Measurements from ENCODE around the gene SBK1. TPM values are rescaled to one million over a fixed set of nuclear protein-coding genes. Genes with fewer than 3 reads are reported as not detected.

Gene SBK1
- total RNA-seq, 1 experiment from 2014 or later: 18.4 TPM

- POLR2A ChIA-PET (ENCODE audit: unreplicated experiment): no interaction called here
- no TSS peak for BruUV-seq (replicated peaks)
- no peak overlapping the region for H3K4me2 ChIP-seq
- TF ChIP-seq EZH2 (IDR thresholded peaks at IDR 0.05; ENCODE audit: low read depth) (no peak), CTCF (conservative IDR thresholded peaks at IDR 0.05) (no peak)
- no peaks in the 10 kb centered on the region for H4K20me1 ChIP-seq (ENCODE audit: insufficient read depth)
- intact Hi-C loops (cut with micrococcal nuclease; ENCODE audit: unreplicated experiment): loop anchor here (5.0 kb wide), 1 partner anchor 627 kb away; no protein-coding TSS in a partner anchor
- H3K36me3 ChIP-seq (ENCODE audit: low read depth): no peaks in the 10 kb centered on the region
- no peaks in the 10 kb centered on the region for H3F3A ChIP-seq (ENCODE audit: insufficient read depth, low read depth)
- no peaks in the 10 kb centered on the region for H3K79me2 ChIP-seq (ENCODE audit: low read depth)
- H3K9me3 ChIP-seq (ENCODE audit: insufficient read depth, low read depth): no peaks in the 10 kb centered on the region
- no peak overlapping the region for H3K27ac ChIP-seq
- no peak for DNase-seq
- no peaks in the 10 kb centered on the region for H3K27me3 ChIP-seq (ENCODE audit: insufficient read depth, low read depth)
- no peaks in the 10 kb centered on the region for H3K9me2 ChIP-seq (ENCODE audit: insufficient read depth)
- no peaks in the 10 kb centered on the region for H3K4me1 ChIP-seq (replicated peaks; ENCODE audit: insufficient read depth)
- H3K4me3 ChIP-seq: no peak overlapping the region
- no peak overlapping the region for H2AFZ ChIP-seq
- CTCF ChIA-PET: interaction anchor here (2.1 kb wide), 1 partner anchor 230 kb away, joined by 8 read pairs; no protein-coding TSS in a partner anchor
Measured at GRCh38 chr16:28320023-28320561, 27.8 kb downstream of the SBK1 start.

GRCh38 chr16:28320741-28321140, 28.4 kb downstream of the SBK1 start:
- no peak overlapping the region for H3K4me3 ChIP-seq
- H3K27me3 ChIP-seq (ENCODE audit: insufficient read depth, low read depth): no peaks in the 10 kb centered on the region
- ChIA-PET CTCF (interaction anchor here (2.1 kb wide), 1 partner anchor 229 kb away, joined by 8 read pairs; no protein-coding TSS in a partner anchor), POLR2A (ENCODE audit: unreplicated experiment) (no interaction called here)
- no peak overlapping the region for H3K4me2 ChIP-seq
- H3K79me2 ChIP-seq (ENCODE audit: low read depth): no peaks in the 10 kb centered on the region
- intact Hi-C loops (cut with micrococcal nuclease; ENCODE audit: unreplicated experiment): loop anchor here (5.0 kb wide), 1 partner anchor 627 kb away; no protein-coding TSS in a partner anchor
- no peak for DNase-seq
- BruUV-seq (replicated peaks): no TSS peak
- no peaks in the 10 kb centered on the region for H3K36me3 ChIP-seq (ENCODE audit: low read depth)
- H3K4me1 ChIP-seq (replicated peaks; ENCODE audit: insufficient read depth): no peaks in the 10 kb centered on the region
- no peaks in the 10 kb centered on the region for H3K9me3 ChIP-seq (ENCODE audit: insufficient read depth, low read depth)
- TF ChIP-seq CTCF (conservative IDR thresholded peaks at IDR 0.05) (no peak), EZH2 (IDR thresholded peaks at IDR 0.05; ENCODE audit: low read depth) (no peak)
- no peak overlapping the region for H3K27ac ChIP-seq
- no peaks in the 10 kb centered on the region for H3F3A ChIP-seq (ENCODE audit: insufficient read depth, low read depth)
- no peaks in the 10 kb centered on the region for H4K20me1 ChIP-seq (ENCODE audit: insufficient read depth)
- H2AFZ ChIP-seq: no peak overlapping the region
- no peaks in the 10 kb centered on the region for H3K9me2 ChIP-seq (ENCODE audit: insufficient read depth)

GRCh38 chr16:28321700-28322411, 29.5 kb downstream of the SBK1 start:
- no peak overlapping the region for H2AFZ ChIP-seq
- H3K4me1 ChIP-seq (replicated peaks; ENCODE audit: insufficient read depth): no peaks in the 10 kb centered on the region
- no peaks in the 10 kb centered on the region for H3K9me2 ChIP-seq (ENCODE audit: insufficient read depth)
- ChIA-PET CTCF (interaction anchor here (0.8 to 2.1 kb wide), 2 partner anchors 44 to 228 kb away, joined by 3 to 8 read pairs; no protein-coding TSS in a partner anchor), POLR2A (ENCODE audit: unreplicated experiment) (no interaction called here)
- BruUV-seq (replicated peaks): no TSS peak
- H3K4me2 ChIP-seq: no peak overlapping the region
- no peaks in the 10 kb centered on the region for H3K36me3 ChIP-seq (ENCODE audit: low read depth)
- no peaks in the 10 kb centered on the region for H3K79me2 ChIP-seq (ENCODE audit: low read depth)
- peak in 1 of 2 experiments; percentile 61 for DNase-seq
- no peak overlapping the region for H3K27ac ChIP-seq
- no peaks in the 10 kb centered on the region for H4K20me1 ChIP-seq (ENCODE audit: insufficient read depth)
- H3F3A ChIP-seq (ENCODE audit: insufficient read depth, low read depth): no peaks in the 10 kb centered on the region
- H3K4me3 ChIP-seq: no peak overlapping the region
- TF ChIP-seq EZH2 (IDR thresholded peaks at IDR 0.05; ENCODE audit: low read depth) (no peak), CTCF (conservative IDR thresholded peaks at IDR 0.05) (peak; percentile 91)
- no peaks in the 10 kb centered on the region for H3K9me3 ChIP-seq (ENCODE audit: insufficient read depth, low read depth)
- intact Hi-C loops (cut with micrococcal nuclease; ENCODE audit: unreplicated experiment): loop anchor here (5.0 kb wide), 1 partner anchor 625 kb away; no protein-coding TSS in a partner anchor
- no peaks in the 10 kb centered on the region for H3K27me3 ChIP-seq (ENCODE audit: insufficient read depth, low read depth)
